ENCODE data around the gene FRMD4B.

The FRMD4B gene

DNA sequence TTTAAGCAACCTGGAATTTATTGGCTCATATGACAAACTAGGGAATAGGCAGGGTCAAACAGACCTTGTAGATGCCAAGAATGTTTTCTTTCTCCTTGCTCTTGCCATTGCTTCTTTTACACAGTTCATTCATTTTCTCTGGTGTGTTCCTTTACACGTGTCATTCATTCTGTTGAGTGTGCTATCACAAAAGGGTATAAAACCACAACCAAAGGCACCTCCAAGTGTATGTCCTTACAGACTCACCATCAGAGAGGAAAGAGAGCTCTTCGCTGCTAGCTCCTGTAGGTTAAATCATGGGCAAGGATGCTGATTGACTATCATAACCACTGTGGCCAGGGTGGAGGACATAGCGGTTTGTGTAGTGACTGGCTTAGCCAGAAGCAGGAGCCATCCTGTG, 19.2 kb upstream of the FRMD4B start:
- no peak for DNase-seq (ENCODE audit: low read depth)

DNA sequence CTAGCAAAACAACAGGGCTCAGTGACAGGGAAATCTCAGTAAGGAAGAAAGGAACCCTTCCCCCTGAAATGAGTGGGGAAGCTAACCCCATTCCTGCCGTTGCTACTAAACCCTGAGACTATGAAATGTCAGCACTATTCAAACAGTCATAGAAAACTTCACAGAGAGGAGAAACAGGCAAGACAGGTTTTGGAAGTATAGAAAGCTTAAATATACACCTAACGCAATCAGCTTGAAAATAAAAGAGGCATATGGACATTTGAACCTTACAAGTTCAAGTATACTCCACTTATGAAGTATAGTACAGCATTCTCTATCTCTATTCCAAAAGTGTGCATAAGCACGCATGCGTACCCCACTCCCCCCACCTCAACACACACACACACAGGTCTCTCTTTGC, 17.6 kb upstream of the FRMD4B start:
- no peak for DNase-seq (ENCODE audit: low read depth)

DNA sequence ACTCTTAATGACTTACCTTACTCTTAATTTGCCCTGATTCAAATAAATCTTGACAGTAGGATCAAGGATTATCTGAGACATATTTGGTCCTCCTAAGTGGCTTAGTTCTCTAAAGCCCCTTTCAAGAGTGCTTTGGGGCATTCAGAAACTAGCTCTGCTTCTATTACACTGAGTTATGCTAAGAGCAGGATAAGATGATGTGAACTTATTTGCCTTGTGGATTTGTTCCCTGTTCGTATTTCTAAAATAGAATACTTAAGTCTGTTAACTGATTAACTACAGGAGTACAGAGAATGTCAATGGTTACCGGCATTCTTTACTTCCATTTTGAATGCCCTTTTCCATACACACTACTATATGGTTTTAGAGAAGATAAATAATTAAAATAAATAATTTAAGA, 14.8 kb upstream of the FRMD4B start:
- DNase-seq (ENCODE audit: low read depth) = no peak

DNA sequence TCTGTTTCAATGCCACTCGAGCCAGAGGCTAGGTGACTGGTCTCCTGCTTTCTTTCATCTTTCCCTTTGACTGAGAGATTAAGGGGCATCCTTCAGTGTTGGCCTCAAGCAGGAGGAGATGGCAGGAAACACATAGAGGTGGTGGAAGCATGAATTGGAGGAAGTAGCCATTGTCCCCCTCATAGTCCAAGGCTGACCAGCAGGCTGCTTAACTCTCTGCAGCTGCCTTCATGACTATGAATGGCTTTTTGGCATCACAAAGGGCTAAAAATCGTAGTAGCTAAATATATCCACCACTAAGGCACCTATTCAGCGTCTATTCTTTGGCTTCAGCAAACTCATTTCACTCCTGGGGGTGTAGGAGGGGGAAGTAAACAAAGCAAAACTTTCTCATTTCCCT, 7.0 kb upstream of the FRMD4B start:
- DNase-seq (ENCODE audit: low read depth) = no peak

DNA sequence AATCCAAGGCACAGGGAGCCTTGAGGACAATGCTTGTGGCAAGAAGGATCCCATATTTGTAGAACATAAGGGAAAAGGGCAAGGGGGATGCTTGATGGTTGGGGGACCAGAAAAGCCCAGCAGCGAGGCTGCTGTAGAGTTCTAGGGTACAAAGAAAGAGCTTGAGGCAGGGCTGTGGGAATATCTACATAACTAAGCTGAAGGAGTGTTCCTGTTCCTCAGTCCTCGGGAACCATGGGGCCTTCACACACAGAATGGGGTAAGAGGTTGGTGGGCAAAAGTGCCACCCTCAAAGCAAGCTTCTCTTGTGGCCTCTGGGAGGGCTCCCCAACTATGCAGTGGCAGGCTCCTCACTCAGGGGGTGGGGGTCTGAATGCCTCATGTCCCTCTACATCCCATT, 6.5 kb upstream of the FRMD4B start:
- no peak for DNase-seq (ENCODE audit: low read depth)

DNA sequence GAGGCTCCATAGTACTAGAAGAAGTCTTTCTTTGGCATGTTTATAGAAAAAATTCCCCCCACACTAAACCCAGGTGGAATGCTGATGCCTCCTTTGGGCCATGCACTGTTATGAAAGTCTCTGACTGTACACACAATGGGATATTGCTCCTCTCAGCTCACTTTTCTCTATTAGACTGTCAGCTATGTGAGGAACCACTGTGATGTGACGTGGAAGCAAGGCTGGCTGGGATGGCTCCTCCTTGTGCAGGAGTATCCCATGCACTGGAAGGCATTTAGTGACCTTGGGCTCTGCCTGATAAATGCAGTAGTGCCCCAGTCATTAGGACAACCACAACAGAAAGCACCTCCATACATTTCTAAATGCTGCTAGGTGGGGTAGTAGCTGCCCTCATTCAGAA, 5.7 kb upstream of the FRMD4B start:
- no peak for DNase-seq (ENCODE audit: low read depth)

DNA sequence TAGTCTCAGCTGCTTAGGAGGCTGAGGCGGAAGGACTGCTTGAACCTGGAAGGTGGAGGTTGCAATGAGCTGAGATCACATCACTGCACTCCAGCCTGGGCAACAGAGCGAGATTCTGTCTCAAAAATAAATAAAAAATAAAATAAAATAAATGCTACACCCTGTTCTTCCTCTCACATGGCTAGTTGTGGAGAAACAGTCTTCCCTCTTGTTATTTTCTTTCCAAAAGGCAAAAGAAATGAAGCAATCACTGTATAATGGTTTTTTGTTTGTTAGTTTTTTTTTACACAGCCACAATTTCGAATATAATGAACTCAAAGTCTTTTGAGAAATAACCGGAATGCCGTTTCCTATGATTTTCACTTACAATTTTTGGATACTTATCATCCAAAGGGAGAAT, 4.9 kb upstream of the FRMD4B start:
- DNase-seq (ENCODE audit: low read depth) = no peak

DNA sequence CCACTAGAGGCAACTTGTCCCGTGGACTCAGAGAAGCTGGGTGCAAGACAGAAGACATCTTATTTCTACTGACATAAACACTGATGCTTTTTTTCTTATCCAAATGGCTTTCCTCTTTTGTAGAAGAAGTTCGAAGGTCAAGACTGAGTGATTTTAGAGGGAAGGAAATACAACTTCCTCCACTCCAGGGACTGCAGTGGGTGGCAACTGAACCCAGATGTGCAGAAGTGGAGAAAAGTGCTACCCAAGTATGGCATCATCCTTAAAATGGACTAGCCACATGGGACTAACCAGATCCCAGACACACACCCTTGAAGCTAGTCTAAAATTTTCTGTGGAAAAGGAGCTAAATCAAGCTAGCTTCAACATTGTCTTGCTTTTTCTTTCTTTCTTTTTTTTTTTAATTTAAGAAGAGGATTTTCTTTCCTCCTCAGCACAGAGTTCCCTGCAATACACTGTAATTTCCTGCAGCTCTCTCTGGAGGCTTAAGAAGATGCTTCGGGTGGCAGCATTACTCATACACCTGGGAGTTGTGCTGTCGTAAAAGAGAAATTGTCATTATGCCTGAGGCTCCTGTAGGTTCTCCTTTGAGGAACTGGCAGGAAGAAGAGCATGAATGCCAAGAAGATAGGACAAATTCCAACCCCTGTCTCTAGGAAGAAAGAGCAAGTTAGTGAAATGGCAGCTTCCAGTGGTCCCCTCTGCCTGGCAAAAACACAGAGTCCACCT, 3.8 kb upstream of the FRMD4B start:
- no peak for DNase-seq (ENCODE audit: low read depth)

DNA sequence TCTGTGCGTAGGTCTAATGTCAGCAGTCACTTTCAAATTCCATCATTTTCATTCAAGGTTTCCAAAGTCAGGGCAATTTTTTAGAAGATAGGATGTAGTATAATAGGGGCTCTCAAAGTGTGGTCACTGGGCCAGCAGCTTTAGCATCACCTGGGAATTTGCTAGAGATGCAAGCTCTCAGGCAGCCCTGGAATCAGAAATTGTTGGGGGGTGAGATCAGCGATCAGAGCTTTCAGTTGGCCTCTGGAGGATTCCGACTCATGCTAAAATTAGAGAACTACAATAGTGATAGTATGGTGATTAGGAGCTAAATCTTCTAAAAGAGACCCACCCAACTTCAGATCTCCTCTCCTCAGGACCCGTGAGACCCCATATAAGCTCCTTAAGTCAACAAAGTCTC, 2.4 kb upstream of the FRMD4B start:
- DNase-seq (ENCODE audit: low read depth) = no peak

DNA sequence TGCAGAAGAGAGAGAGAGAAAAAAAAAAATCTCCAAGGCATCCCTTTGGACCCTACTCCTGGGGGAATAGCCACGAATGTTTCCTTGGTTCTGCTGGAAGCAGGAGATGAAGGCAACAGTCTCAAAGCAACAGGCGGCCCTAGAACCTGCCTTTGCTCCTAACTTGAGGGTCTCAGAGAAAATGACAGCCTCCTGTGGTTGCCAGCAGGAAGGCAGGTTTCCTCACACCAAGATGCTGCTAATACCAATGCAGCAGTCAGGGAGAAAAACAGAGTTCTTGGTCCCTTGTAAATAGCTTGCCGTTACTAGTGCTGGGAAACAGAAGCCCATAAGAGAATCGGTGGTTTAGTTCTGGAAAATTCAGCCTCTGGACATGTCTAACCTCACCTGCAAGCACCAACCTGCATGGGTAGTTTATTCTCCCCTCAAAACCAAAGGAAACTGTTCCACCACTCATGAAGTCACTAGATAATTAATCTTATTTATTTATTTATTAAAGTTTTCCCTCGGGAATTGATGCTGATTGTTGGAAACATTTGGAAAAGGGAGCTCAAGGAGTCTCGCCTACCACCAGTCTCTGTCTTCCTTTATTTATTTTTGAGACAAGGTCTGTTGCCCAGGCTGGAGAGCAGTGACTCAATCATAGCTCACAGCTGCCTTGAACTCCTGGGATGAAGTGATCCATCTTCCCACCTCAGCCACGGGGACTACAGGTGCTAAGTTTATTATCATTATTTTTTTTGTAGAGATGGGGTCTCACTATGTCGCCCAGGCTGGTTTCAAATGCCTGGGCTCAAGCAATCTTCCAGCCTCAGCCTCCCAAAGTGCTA, 883 bp upstream of the FRMD4B start:
- no peak for DNase-seq (ENCODE audit: low read depth)

DNA sequence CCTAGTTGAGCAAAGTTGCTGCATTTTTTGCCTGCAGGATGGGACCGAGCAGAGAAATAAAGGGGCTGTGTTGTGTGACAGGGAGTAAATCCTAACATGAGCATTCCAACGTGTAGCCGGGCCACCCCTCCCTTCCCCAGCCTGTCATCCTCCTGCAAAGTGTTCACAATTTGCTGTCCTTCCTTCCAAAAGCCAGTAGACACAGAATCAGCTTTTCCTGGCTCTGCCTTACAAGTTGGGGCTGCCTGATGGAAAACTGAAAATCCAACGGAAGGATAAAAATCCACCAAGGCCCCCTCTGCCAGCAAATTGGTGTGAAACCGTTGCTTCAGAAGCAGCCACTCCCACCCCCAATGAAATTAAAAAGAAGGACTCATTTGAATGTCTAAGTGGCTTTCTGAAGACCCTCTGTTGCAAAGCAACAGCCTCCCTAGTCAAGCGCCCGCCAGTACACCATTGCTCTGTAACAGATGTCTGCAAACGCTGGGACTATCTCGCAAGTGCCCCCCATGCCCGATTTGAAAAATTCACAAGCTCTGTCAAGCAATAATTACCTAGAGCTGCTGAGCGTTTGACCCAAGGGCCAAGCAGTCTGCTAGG, 665 bp downstream of the FRMD4B start:
- DNase-seq (ENCODE audit: low read depth) = no peak

DNA sequence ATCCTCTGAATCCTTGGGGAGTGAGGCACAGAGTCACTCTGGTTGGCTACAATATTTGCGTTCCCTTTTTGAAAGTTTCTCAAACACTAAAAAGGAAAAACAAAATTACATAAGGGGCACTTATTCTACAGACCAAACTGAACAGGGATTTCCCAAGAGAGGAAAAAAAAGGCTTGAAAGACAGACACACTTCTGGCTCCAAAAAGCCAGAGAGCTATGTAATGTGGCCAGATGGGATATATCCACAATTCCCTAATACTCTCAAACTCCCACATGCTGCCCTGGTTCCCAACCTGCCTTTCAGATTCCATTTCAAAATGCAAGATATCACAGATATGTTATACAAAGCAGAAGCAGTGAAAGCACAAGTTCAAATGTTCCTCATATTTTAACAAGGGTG, 1.6 kb downstream of the FRMD4B start:
- DNase-seq (ENCODE audit: low read depth) = no peak

DNA sequence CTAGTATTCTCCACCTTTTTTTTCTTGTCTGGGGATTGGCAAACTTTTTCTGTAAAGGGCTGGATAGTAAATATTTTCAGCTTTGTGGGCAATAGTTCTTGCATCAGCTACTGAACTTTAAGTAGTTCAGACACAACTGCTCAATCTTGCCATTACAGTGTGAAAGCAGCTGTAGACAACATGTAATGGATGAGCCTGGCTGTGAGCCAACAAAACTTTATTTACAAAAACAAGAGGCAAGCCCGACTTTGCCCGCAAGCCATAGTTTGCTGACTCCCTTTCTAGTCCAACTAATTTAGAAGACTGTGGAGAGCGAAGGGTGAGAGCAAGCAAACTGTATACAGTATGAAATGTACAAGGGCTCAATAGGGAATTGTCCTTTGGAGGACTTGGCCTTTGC, 6.2 kb downstream of the FRMD4B start:
- DNase-seq (ENCODE audit: low read depth) = no peak

DNA sequence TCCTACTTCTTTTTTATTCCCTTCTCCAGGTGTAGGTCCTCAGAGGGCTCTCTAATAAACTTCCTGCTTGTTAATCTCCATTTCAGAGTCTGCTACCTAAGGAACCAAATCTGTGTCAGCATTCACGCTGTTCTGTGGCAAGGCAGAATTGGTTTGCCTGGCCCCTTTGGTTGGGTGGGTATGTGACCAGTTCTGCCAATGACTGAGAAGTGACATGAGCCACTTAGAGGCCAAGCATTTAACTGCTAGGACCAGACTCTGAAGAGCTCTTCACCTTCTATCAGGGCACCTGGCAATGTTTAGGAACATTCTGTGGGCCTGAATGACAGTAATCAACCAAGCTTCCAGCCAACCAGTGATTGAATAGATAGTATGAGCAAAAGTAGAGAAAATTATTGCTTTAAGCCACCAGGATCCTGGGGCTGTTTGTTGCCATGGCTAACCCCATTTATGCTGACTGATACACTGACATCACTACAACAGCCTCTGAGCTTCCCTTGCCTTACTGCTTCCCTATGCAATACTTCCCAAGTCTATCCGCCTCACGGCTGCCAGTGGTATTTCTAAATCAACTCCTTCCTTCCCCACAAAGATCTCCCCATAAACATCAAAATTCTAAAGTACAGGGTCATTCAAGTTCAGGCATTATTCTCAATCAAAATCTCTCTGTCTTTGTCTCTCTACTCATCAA, 7.6 kb downstream of the FRMD4B start:
- no peak for DNase-seq (ENCODE audit: low read depth)

DNA sequence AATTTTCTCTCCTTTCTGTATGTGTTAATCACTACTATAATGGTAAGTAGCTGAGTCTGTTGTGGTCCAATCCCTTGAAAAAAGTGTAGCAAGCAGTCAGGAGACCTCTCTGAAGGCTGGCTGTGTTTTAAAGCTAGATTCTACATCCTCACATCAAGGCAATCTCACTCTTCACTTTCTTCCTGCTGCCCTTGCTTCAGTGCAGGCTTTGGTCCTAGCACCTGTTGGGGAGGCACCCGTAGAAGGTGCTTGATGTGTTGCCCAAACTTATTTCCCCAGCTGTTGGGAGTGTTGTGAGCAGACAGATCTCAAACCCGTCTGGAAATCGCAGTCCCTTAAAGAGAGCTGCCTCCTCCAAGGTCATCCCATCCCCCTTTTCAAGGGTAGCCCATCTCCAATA, 8.6 kb downstream of the FRMD4B start:
- DNase-seq (ENCODE audit: low read depth) = no peak

DNA sequence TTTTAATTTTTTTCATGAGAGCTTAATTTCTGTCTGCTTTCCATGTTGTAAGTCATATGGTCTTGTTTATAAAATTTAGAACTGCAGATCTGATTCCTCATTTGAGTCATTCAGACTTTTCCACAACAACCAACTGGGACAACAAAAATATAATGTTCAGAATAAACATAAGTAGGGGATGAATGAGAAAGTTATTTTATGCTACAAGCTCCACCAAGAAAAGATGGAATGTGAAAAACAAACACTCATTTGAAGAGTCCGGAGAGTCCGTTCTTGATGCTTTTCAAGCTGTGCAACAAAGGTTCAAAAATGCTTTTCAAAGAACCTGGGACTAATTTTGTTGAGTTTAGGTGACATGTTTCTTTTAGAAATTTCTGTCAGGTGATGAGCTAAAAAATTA, 9.2 kb downstream of the FRMD4B start:
- DNase-seq (ENCODE audit: low read depth) = no peak

DNA sequence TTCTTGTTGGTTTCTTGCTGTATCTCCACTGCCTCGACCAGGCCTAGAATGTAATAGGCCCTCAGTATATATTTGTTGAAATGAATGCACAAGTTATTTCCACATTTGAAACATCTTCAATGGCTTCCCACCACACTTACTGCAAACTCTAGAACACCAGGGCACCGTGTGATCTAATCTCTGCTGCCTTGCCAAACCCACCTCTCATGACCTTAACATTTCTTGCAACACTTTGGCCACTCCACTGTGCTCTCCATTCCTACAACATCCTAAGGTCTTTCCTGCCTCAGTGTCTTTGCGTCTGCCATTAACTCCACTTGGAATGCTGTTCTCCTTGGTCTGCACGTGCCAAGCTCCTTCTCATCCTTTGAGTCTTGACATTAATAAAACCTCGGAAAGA, 14.1 kb downstream of the FRMD4B start:
- no peak for DNase-seq (ENCODE audit: low read depth)

DNA sequence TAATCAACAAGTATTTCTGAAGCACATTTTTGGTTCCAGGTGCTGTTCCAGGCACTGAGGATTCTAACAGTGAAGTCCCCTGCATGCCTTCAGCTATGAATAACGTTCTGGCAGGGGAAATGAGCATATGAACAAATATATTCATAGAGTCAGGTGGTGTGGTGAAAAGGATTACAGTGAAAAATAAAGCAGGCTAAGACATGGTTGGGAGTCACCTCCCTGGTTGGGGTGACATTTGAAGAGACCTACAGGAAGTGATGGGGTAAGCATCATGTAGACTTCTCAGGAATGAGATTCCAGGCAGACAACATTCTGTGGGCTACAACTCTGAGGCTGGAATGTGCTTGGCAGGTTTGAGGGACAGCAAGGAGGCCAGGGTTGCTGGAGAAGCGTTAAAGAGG, 15.0 kb downstream of the FRMD4B start:
- no peak for DNase-seq (ENCODE audit: low read depth)

DNA sequence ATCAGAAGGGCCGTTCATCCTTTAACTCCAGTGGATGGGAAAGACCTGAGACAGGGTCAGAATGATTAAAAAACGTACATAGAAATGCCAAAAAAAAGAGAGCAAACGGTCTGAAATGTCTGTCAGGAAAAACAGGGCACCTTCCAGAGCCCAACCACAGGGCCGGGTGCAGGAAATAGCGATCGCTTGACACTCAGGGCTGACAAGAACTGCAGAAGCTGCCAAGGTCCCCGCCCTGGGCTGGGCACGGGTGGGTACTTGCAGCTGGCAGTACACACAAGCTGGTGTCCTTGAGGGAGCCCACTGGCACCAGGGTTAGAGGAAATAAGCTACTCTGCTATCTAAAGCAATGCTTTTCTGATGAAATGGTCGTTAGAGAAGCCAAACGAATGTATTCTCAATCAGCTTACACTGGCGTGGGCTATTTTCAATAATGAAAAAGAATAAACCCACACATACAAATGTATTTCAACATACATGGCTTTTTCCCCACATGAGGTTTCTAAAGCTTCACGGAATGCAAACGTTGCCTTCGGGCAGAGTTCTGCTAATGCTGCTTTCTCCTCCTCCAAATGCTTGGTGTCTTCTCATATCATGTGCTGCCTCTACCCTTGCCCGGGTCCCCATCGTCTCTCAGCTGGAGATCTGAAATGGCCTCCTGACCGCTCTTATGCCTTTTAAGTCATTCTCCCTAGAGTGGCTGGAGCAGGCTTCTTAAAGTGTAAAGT, 15.6 kb downstream of the FRMD4B start:
- DNase-seq (ENCODE audit: low read depth) = no peak

DNA sequence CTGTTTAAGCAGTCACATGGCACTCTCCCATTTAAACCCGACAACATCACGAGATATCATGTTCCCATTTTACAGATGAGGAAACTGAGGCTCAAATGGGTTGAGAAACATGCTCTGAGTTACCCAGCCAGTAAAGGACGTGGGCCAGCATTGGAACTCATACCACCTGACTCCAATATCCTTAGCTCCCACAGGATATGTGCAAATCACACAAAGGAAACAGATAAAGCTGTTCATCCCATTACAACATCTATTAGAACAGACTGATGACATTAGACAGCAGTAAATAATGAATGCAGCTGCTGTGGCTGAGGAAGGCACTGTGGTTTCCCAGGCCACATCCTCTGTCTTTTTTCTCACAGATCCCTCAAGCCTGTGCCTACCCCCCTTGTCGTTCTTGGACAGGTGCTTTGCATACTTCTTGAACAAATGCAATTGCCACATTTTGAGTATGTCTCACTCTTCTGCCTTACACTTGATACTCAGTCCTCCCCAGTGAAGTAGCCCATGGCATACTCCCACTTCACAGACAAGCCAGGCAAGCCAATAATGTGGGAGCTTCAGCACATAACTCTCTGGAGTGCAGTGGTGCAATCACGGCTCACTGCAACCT, 17.7 kb downstream of the FRMD4B start:
- no peak for DNase-seq (ENCODE audit: low read depth)

DNA sequence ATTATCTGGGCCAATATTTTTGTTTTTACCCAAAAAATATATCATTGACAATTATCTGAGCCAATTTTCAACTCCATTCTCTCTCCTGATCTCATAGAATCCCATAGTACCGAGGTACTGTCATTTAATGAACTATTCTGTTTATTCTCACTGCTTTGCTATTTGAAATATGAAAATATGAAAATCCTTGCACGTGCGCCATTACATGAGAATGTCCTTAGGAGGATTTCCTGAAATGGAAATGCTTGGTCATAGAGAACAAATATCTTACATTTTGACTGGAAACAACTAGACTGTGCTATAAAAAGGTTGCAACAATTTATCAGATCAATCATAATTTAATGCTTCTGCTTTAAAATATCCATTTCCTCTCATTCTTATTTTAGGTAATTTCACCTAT, 18.3 kb downstream of the FRMD4B start:
- DNase-seq (ENCODE audit: low read depth) = no peak

DNA sequence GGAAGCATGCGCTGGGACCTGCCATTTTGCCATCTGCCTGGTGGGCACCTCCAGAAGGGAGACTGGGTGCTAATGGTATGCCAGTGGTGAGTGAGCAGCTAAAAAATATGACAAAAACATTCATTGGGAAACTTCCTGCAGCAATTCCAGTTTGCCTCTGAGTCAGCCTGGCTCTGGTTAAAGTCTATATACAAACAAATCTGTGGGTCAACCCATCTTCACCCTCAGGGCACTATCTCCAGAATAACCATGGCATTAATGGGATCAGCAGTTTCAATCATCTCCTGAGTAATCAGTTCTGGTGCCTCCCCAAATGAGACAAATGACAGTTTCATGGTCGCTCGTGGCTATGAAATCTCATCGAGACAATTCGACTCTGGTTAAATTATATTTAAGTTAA, 21.5 kb downstream of the FRMD4B start:
- DNase-seq (ENCODE audit: low read depth) = peak; percentile 38
